Colonic mucosa (tissue), 4 donors: Measurements from ENCODE around the gene TENT4B. TPM values are rescaled to one million over a fixed set of nuclear protein-coding genes. Genes with fewer than 3 reads are reported as not detected.
"Not testable (repeated sequence)": the region's sequence is repeated elsewhere in the genome, so short reads cannot be mapped to it uniquely, and the experiment has no call there.

ENCODE experiments used
- DNase-seq: peaks from one replicate; pipeline ENCODE4 v3.0.0-alpha.2; 2020
- H3K27ac ChIP-seq: fragments of 200-600 bp; one replicate; pipeline ENCODE4 v1.8.0; 2021
- H3K27me3 ChIP-seq: fragments of 200-600 bp; one replicate; pipeline ENCODE4 v1.8.0; 2021
- H3K36me3 ChIP-seq: fragments of 200-600 bp; one replicate; pipeline ENCODE4 v1.8.0; 2021
- H3K4me1 ChIP-seq: fragments of 200-600 bp; one replicate; pipeline ENCODE4 v1.8.0; 2021; ENCODE audit warnings: mild to moderate bottlenecking
- H3K4me3 ChIP-seq: fragments of 200-600 bp; one replicate; pipeline ENCODE4 v1.8.0; 2021
- H3K9ac ChIP-seq, 2 donors: one replicate each; pipeline ENCODE4 v1.7.0; 2013; ENCODE audit warnings: control low read depth in 2 of 2, low read depth in 2 of 2, low read length in 2 of 2
- H3K9me3 ChIP-seq: fragments of 200-600 bp; one replicate; pipeline ENCODE4 v1.8.0; 2021
- intact Hi-C: fragments of 100-400 bp; cut with DNase I; formaldehyde crosslinking; loops from one replicate; pipeline ENCODE4 v1.14.1; 2022
- total RNA-seq, 2 donors: library from RNA; stranded (reverse); fragmentation: NEBNext Ultra II Directional in 1 of 2; extraction: Animal tissue kit (Norgen Biotek cat#: 25700) in 1 of 2; gene quantifications; one replicate each; pipeline ENCODE4 v1.2.1, GENCODE V29; 2021
- TF ChIP-seq, protein P1 (sequence below): fragments of 200-600 bp; IDR thresholded peaks from one replicate; pipeline ENCODE4 v1.8.0; 2022; ENCODE audit warnings: antibody characterized with exemption, mild to moderate bottlenecking
- donor health status: healthy.
- donor health status: DM: no; HTN: no; CAD: no.
- donor health status: DM: no; HTN: no; CAD: no.

TENT4B gene
- total RNA-seq, 2 donors from 2014 or later, result 13.5 to 15.6 TPM

DNA sequence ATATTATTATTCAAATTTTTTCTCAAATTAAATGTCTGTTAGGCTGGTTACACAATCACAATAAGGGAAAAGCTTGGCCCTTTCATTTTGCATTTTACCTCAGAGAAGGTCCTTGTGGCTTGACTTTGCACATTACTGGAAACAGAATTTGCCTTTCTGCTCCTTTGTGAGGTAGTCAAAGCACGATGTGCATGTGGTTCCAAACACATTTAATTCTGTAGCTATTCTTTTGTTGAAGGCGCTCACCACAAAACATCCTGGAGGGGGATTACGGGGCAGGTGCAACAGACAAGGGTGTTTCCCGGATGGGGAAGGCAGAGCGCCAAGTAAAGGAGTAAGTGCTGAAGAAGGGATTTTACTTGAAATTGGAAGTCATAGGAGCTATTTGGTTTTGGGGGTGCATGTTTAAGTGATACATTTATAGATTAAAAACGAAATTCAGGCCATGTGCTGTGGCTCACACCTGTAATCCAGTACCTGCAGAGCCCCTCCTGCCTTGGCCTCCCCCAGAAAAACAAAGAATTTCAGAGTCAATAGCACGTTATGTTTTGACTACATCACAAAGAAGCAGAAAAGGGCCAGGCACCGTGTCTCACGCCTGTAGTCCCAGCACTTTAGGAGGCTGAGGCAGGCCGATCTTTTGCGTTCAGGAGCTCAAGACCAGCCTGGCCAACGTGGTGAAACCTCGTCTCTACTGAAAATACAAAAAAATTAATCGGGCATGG is 31.2 kb upstream of the TENT4B start:
- Histone ChIP-seq H3K27ac (no peak overlapping the region), H3K27me3 (no peaks in the 10 kb centered on the region), H3K4me3 (no peak overlapping the region), H3K9ac (no peak overlapping the region), H3K9me3 (no peaks in the 10 kb centered on the region), H3K36me3 (no peaks in the 10 kb centered on the region), H3K4me1 (no peaks in the 10 kb centered on the region)
- DNase-seq, result no peak
- TF ChIP-seq, protein P1, sequence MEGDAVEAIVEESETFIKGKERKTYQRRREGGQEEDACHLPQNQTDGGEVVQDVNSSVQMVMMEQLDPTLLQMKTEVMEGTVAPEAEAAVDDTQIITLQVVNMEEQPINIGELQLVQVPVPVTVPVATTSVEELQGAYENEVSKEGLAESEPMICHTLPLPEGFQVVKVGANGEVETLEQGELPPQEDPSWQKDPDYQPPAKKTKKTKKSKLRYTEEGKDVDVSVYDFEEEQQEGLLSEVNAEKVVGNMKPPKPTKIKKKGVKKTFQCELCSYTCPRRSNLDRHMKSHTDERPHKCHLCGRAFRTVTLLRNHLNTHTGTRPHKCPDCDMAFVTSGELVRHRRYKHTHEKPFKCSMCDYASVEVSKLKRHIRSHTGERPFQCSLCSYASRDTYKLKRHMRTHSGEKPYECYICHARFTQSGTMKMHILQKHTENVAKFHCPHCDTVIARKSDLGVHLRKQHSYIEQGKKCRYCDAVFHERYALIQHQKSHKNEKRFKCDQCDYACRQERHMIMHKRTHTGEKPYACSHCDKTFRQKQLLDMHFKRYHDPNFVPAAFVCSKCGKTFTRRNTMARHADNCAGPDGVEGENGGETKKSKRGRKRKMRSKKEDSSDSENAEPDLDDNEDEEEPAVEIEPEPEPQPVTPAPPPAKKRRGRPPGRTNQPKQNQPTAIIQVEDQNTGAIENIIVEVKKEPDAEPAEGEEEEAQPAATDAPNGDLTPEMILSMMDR, result no peak
- intact Hi-C loops, result no loop called here

DNA sequence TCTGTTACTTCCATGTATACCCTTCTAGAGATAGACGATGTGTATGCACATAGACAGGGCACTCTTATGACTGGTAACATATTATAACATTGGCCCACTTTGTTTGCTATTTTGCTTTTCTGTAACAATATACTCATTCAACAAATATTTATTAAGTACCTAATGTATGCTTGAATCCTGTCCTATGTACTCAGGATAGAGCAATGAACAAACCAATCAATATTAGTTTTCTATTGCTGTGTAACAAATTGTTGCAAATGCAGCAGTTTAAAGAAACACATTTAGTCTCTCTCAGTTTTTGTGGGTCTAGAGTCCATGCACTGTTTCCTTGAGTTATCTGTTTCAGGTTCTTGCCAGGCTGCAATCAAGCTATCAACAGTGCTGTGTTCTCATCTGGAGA is 29.7 kb upstream of the TENT4B start:
- H3K4me3 ChIP-seq, result no peak overlapping the region
- H3K9me3 ChIP-seq, result no peaks in the 10 kb centered on the region
- no peak overlapping the region for H3K9ac ChIP-seq
- no peak overlapping the region for H3K27ac ChIP-seq
- H3K4me1 ChIP-seq, result no peaks in the 10 kb centered on the region
- no peaks in the 10 kb centered on the region for H3K27me3 ChIP-seq
- DNase-seq, result no peak
- intact Hi-C loops, result no loop called here
- TF ChIP-seq, protein P1, result no peak
- no peaks in the 10 kb centered on the region for H3K36me3 ChIP-seq

DNA sequence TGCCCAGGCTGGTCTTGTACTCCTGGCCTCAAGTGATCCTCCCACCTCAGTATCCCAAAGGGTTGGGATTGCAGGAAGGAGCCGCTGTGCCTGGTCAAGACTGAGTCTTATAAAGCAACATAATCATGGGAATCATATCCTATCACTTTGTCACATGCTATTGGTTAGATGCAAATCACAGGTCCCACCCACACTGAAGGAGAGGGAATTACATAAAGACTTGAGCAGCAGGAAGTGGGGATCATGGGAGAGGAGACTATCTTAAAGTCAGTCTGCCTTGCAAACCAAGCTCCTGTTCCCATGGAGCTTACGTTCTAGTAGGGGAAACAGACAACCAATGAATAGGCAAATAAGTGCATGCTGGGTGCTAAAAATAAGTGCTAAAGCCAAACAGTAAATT is 28.3 kb upstream of the TENT4B start:
- no peaks in the 10 kb centered on the region for H3K9me3 ChIP-seq
- DNase-seq, result no peak
- H3K4me1 ChIP-seq, result no peaks in the 10 kb centered on the region
- H3K36me3 ChIP-seq, result no peaks in the 10 kb centered on the region
- no peak overlapping the region for H3K27ac ChIP-seq
- H3K4me3 ChIP-seq, result no peak overlapping the region
- H3K9ac ChIP-seq, result no peak overlapping the region
- no peaks in the 10 kb centered on the region for H3K27me3 ChIP-seq
- intact Hi-C loops, result no loop called here
- TF ChIP-seq, protein P1, result no peak

DNA sequence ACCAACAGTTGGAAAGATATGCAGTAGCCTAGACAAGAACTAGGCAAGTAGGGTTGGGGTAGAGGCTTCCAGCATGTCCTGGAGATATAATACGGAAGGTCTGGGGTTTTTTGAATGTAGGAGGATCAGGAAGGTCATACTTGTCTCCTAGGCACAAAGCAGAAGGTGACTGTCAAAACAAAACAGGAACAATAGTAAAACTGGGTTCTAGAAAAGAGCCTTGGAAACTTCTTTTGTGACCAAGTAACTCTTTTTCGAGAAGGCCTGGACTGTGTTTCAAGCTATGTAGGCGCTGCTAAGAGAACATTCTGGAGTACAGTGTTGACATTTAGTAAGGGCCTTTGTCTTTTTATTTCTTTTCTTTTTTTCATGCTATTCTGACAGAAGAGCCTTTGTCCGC is 26.9 kb upstream of the TENT4B start:
- TF ChIP-seq, protein P1, result no peak
- H3K9me3 ChIP-seq, result no peaks in the 10 kb centered on the region

DNA sequence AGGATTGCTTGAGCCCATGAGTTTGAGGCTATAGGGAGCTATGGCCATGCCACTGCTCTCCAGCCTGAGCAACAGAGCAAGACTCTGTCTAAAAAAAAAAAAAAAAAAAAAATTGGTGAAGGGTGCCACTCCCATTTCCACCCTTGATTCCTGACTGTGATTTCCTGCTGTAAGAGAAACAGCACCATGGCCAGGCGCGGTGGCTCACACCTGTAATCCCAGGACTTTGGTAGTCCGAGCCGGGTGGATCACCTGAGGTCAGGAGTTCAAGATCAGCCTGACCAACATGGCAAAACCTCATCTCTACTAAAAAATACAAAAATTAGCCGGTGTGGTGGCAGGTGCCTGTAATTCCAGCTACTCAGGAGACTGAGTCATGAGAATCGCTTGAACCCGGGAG is 20.5 kb upstream of the TENT4B start:
- H3K27me3 ChIP-seq, H3K9me3 ChIP-seq, H3K27ac ChIP-seq, H3K36me3 ChIP-seq, DNase-seq, H3K9ac ChIP-seq, intact Hi-C loops, H3K4me3 ChIP-seq, H3K4me1 ChIP-seq: not testable (repeated sequence)

More for the DNA sequence above, 26.9 kb upstream of the TENT4B start:
- Histone ChIP-seq H3K27ac (no peak overlapping the region), H3K27me3 (no peaks in the 10 kb centered on the region), H3K9ac (no peak overlapping the region), H3K36me3 (no peaks in the 10 kb centered on the region), H3K4me3 (no peak overlapping the region), H3K4me1 (no peaks in the 10 kb centered on the region)
- no peak for DNase-seq
- intact Hi-C loops, result no loop called here

DNA sequence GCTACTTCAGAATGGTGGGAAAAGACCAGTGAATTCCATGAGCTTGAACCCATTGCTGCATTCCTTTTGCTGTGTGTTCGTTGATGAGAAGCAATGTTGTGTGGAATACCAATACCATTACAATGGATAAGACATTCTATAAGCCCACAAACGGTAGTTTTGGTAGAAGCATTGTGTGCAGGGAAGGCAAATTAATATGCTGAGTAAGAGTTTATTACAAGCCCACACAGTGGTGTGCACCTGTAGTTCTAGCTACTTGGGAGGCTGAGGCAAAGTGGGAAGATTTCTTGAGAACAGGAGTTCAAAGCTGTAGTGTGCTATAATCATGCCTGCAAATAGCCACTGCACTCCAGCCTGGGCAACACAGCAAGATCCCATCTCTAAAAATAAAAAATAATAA is 19.9 kb upstream of the TENT4B start:
- Histone ChIP-seq H3K4me3 (no peak overlapping the region), H3K9ac (no peak overlapping the region), H3K27me3 (no peaks in the 10 kb centered on the region), H3K36me3 (no peaks in the 10 kb centered on the region), H3K27ac (no peak overlapping the region), H3K4me1 (no peaks in the 10 kb centered on the region), H3K9me3 (no peaks in the 10 kb centered on the region)
- no peak for DNase-seq
- TF ChIP-seq, protein P1, result no peak
- intact Hi-C loops, result no loop called here
